ENCODE data around the gene PCDHGB7. TPM values are rescaled to one million over a fixed set of nuclear protein-coding genes. Genes with fewer than 3 reads are reported as not detected.

The PCDHGB7 gene
- total RNA-seq, 1 experiment from 2014 or later = 0.54 TPM

- no peaks in the 10 kb centered on the region for H3K36me3 ChIP-seq (ENCODE audit: control insufficient read depth in 1 of 2, insufficient read depth in 2 of 2, low read length in 2 of 2)
- peak; percentile 71 for TF ChIP-seq RAD21 (IDR thresholded peaks at IDR 0.05; ENCODE audit: low read depth)
- TF ChIP-seq FOSL1 (IDR thresholded peaks at IDR 0.05; ENCODE audit: low read depth) = no peak
- TF ChIP-seq CTCF (IDR thresholded peaks at IDR 0.05 in 2 of 3, conservative IDR thresholded peaks at IDR 0.05 in 1 of 3; ENCODE audit: borderline replicate concordance in 1 of 3, insufficient read depth in 1 of 3, low read depth in 2 of 3, low read length in 2 of 3) = peak; percentile 47 to 62 (median 57); a peak in 5 of 6 replicates
- H3K9me3 ChIP-seq (ENCODE audit: control insufficient read depth in 1 of 2, insufficient read depth in 1 of 2, low read depth in 1 of 2, low read length in 2 of 2) = no peaks in the 10 kb centered on the region; a peak in 1 of 4 replicates
- ATAC-seq (peak; percentile 63; the same call in 1 of the 2 replicates), DNase-seq (ENCODE audit: low read depth, low spot score) (peak; percentile 7)
- H3K4me3 ChIP-seq (replicated peaks in 1 of 2; ENCODE audit: low read depth in 1 of 2, low read length in 2 of 2) = no peak within 1 kb of the TSS
- RAD21 ChIA-PET (ENCODE audit: low non-redundant PET in 1 of 2, low total read pairs in 2 of 2, uncharacterized antibody in 2 of 2, unreplicated experiment in 2 of 2) = no interaction called here
- CTCF ChIA-PET = interaction anchor here (0.7 kb wide), 1 partner anchor 83 kb away, joined by 3 read pairs; the partner anchor contains the start of gene TAF7
- no TSS peak for BruUV-seq (replicated peaks)
- H3K27me3 ChIP-seq (ENCODE audit: insufficient read depth, low read length) = no peaks in the 10 kb centered on the region
- no peak within 1 kb of the TSS; the same call in 1 of the 2 replicates for H3K4me2 ChIP-seq (ENCODE audit: low read length)
- H4K20me1 ChIP-seq (ENCODE audit: insufficient read depth) = no peaks in the 10 kb centered on the region
- POLR2A ChIA-PET = no interaction called here
- H3K9me2 ChIP-seq (ENCODE audit: insufficient read depth) = no peaks in the 10 kb centered on the region
- H2AFZ ChIP-seq (ENCODE audit: low read depth, low read length, poor library complexity, severe bottlenecking) = no peak within 1 kb of the TSS
- intact Hi-C loops (cut with micrococcal nuclease) = no loop called here
- no peaks in the 10 kb centered on the region for H3K79me2 ChIP-seq (ENCODE audit: insufficient read depth, low read length)
- no peaks in the 10 kb centered on the region for H3K4me1 ChIP-seq (ENCODE audit: control insufficient read depth in 1 of 2, insufficient read depth in 2 of 2, low read length in 2 of 2)
- no peak within 1 kb of the TSS for H3K9ac ChIP-seq (ENCODE audit: low read length)
- no peak within 1 kb of the TSS for H3K27ac ChIP-seq (ENCODE audit: low read depth, low read length)
Observed at GRCh38 chr5:141402553-141403243, 14.8 kb upstream of the PCDHGB7 start, which contains the start of gene PCDHGA9. PCDHGA9 (plus strand) TSS chr5:141402778; CDS start chr5:141402953, 175 bp downstream.

GRCh38 chr5:141403387-141403786, 14.1 kb upstream of the PCDHGB7 start:
- Histone ChIP-seq H3K27me3 (ENCODE audit: insufficient read depth, low read length) (no peaks in the 10 kb centered on the region), H3K79me2 (ENCODE audit: insufficient read depth, low read length) (no peaks in the 10 kb centered on the region), H2AFZ (ENCODE audit: low read depth, low read length, poor library complexity, severe bottlenecking) (no peak overlapping the region), H4K20me1 (ENCODE audit: insufficient read depth) (no peaks in the 10 kb centered on the region), H3K9ac (ENCODE audit: low read length) (no peak overlapping the region), H3K4me1 (ENCODE audit: control insufficient read depth in 1 of 2, insufficient read depth in 2 of 2, low read length in 2 of 2) (no peaks in the 10 kb centered on the region), H3K9me3 (ENCODE audit: control insufficient read depth in 1 of 2, insufficient read depth in 1 of 2, low read depth in 1 of 2, low read length in 2 of 2) (no peaks in the 10 kb centered on the region; a peak in 1 of 4 replicates), H3K27ac (ENCODE audit: low read depth, low read length) (no peak overlapping the region), H3K4me3 (replicated peaks in 1 of 2; ENCODE audit: low read depth in 1 of 2, low read length in 2 of 2) (no peak overlapping the region), H3K9me2 (ENCODE audit: insufficient read depth) (no peaks in the 10 kb centered on the region), H3K4me2 (ENCODE audit: low read length) (no peak overlapping the region), H3K36me3 (ENCODE audit: control insufficient read depth in 1 of 2, insufficient read depth in 2 of 2, low read length in 2 of 2) (no peaks in the 10 kb centered on the region)
- CTCF ChIA-PET = interaction anchor here (0.7 kb wide), 1 partner anchor 83 kb away, joined by 3 read pairs; the partner anchor contains the start of gene TAF7
- BruUV-seq (replicated peaks) = no TSS peak
- RAD21 ChIA-PET (ENCODE audit: low non-redundant PET in 1 of 2, low total read pairs in 2 of 2, uncharacterized antibody in 2 of 2, unreplicated experiment in 2 of 2) = no interaction called here
- DNase-seq (ENCODE audit: low read depth, low spot score) (no peak), ATAC-seq (no peak)
- POLR2A ChIA-PET = no interaction called here
- intact Hi-C loops (cut with micrococcal nuclease) = no loop called here
- TF ChIP-seq SIN3A (IDR thresholded peaks at IDR 0.05; ENCODE audit: low read depth) (no peak), MAX (IDR thresholded peaks at IDR 0.05) (no peak), EGR1 (IDR thresholded peaks at IDR 0.05; ENCODE audit: low read depth) (no peak), CBX3 (IDR thresholded peaks at IDR 0.05; ENCODE audit: low read depth) (no peak), REST (IDR thresholded peaks at IDR 0.05; ENCODE audit: low read depth) (no peak), CTCF (IDR thresholded peaks at IDR 0.05 in 2 of 3, conservative IDR thresholded peaks at IDR 0.05 in 1 of 3; ENCODE audit: borderline replicate concordance in 1 of 3, insufficient read depth in 1 of 3, low read depth in 2 of 3, low read length in 2 of 3) (no peak), RAD21 (IDR thresholded peaks at IDR 0.05; ENCODE audit: low read depth) (no peak), ATF3 (IDR thresholded peaks at IDR 0.05) (no peak)
